ENCODE results near the gene HOXC13.

DNA sequence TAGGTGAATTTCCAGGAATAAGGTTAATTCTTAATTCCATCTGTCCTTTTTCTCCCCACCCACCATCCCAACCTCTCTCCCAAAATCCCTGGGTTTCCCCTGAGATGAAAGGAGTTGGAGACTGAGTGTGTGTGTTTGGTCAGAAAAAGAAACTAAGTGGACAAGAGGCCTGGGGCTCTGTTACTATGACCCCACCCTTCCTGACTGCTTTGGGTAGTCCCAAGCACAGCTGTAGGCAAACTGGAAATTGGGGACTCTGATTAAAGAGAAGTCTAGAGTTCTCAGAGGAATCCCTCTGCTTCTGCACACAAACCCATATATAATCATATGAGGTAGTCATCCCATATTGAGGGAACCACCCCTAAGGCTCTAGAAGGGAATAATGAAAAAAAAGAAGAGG, 9.1 kb downstream of the HOXC13 start:
- no peak for TF ChIP-seq EZH2phosphoT487 (IDR thresholded peaks at IDR 0.05; ENCODE audit: borderline replicate concordance, low read length)
- TF ChIP-seq, protein P1, sequence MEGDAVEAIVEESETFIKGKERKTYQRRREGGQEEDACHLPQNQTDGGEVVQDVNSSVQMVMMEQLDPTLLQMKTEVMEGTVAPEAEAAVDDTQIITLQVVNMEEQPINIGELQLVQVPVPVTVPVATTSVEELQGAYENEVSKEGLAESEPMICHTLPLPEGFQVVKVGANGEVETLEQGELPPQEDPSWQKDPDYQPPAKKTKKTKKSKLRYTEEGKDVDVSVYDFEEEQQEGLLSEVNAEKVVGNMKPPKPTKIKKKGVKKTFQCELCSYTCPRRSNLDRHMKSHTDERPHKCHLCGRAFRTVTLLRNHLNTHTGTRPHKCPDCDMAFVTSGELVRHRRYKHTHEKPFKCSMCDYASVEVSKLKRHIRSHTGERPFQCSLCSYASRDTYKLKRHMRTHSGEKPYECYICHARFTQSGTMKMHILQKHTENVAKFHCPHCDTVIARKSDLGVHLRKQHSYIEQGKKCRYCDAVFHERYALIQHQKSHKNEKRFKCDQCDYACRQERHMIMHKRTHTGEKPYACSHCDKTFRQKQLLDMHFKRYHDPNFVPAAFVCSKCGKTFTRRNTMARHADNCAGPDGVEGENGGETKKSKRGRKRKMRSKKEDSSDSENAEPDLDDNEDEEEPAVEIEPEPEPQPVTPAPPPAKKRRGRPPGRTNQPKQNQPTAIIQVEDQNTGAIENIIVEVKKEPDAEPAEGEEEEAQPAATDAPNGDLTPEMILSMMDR (IDR thresholded peaks at IDR 0.05; ENCODE audit: low read depth, low read length, poor library complexity, severe bottlenecking) = no peak

Data from DOHH2 (cell line).